Activated CD8-positive, alpha-beta memory T cell treated with anti-CD3 and anti-CD28 coated beads, Interleukin-2, amount 50 U/mL, for 48 hours (primary cell): ENCODE data around the gene SIX5.
"Not testable (repeated sequence)": the region's sequence is repeated elsewhere in the genome, so short reads cannot be mapped to it uniquely, and the experiment has no call there.

ENCODE experiments used
- DNase-seq: peaks from one replicate; pipeline ENCODE4 v3.0.0-alpha.2; 2020

Gene SIX5

GRCh38 chr19:45753548-45753947 lies 15.5 kb downstream of the SIX5 start:
- DNase-seq, result no peak

GRCh38 chr19:45752639-45753038 lies 16.4 kb downstream of the SIX5 start:
- DNase-seq, result no peak

GRCh38 chr19:45751483-45751882 lies 17.6 kb downstream of the SIX5 start:
- not testable (repeated sequence) for DNase-seq

GRCh38 chr19:45747513-45747912 lies 21.5 kb downstream of the SIX5 start:
- DNase-seq, result no peak

GRCh38 chr19:45746866-45747265 lies 22.2 kb downstream of the SIX5 start:
- no peak for DNase-seq

- DNase-seq, result no peak
Observed at GRCh38 chr19:45745606-45746005, 23.4 kb downstream of the SIX5 start.

GRCh38 chr19:45742969-45743368 lies 26.1 kb downstream of the SIX5 start:
- DNase-seq, result no peak

- DNase-seq, result no peak
Observed at GRCh38 chr19:45739498-45740439, 29.3 kb downstream of the SIX5 start.

GRCh38 chr19:45733160-45733810 lies 35.8 kb downstream of the SIX5 start, which contains the start of gene MEIOSIN:
TSS of gene MEIOSIN (plus strand) at chr19:45733439. CDS start at chr19:45735377, 1,938 bp downstream.
- no peak for DNase-seq

- DNase-seq, result peak; percentile 93
Observed at GRCh38 chr19:45730368-45731288, 38.4 kb downstream of the SIX5 start, which contains the start of gene FBXO46. TSS of gene FBXO46 (minus strand) at chr19:45730896. CDS start at chr19:45713495, 17,401 bp downstream.

GRCh38 chr19:45729800-45730290 lies 39.2 kb downstream of the SIX5 start:
- DNase-seq, result no peak

- not testable (repeated sequence) for DNase-seq
Observed at GRCh38 chr19:45728683-45729082, 40.4 kb downstream of the SIX5 start.

- not testable (repeated sequence) for DNase-seq
Observed at GRCh38 chr19:45720065-45720464, 49.0 kb downstream of the SIX5 start.

- DNase-seq, result peak; percentile 63
Observed at GRCh38 chr19:45717983-45718650, 50.9 kb downstream of the SIX5 start.

- DNase-seq, result peak; percentile 98
Observed at GRCh38 chr19:45717131-45717982, 51.7 kb downstream of the SIX5 start.

GRCh38 chr19:45716359-45717130 lies 52.5 kb downstream of the SIX5 start:
- DNase-seq, result peak; percentile 64

GRCh38 chr19:45715139-45715538 lies 53.9 kb downstream of the SIX5 start:
- DNase-seq, result no peak
